IMR-90 (cell line): ENCODE data around the gene CSNK1D. TPM values are rescaled to one million over a fixed set of nuclear protein-coding genes. Genes with fewer than 3 reads are reported as not detected.

Experiments
- ATAC-seq: fragments of 200-7000 bp; cut with Tn5 transposase; 2 replicates; pipeline ENCODE4 v1.9.1; 2020; ENCODE audit warnings: low read depth, mild to moderate bottlenecking, moderate library complexity
- BruUV-seq: library from RNA; stranded (reverse); fragments of 400-500 nt; replicated peaks from 2 replicates; lab custom pipeline; 2021; lab: Mats Ljungman, UMichigan
- CTCF ChIA-PET: fragments of 300-600 bp; formaldehyde crosslinking; extraction: SDS; loops from one replicate; lab custom pipeline; 2021; ENCODE audit warnings: antibody characterized with exemption; lab: Yijun Ruan, JAX
- POLR2A ChIA-PET: fragments of 300-600 bp; sonication (Branson Sonifier 250); formaldehyde crosslinking; loops from one replicate; lab custom pipeline; 2022; ENCODE audit warnings: antibody characterized with exemption; ENCODE audit not compliant: unreplicated experiment; lab: Charles Lee
- DNase-seq: peaks from one replicate; pipeline ENCODE4 v3.0.0; 2013
- H2AFZ ChIP-seq: replicated peaks from 2 replicates; pipeline ENCODE3; 2013; ENCODE audit warnings: low read length, mild to moderate bottlenecking; ENCODE audit not compliant: poor library complexity
- H2AK5ac ChIP-seq: 2 replicates; pipeline ENCODE4 v1.6.1; 2013; ENCODE audit warnings: low read depth, low read length, inconsistent platforms
- H2AK9ac ChIP-seq: replicated peaks from 2 replicates; pipeline ENCODE3; 2013; ENCODE audit warnings: mild to moderate bottlenecking, low read depth, low read length, moderate library complexity; ENCODE audit not compliant: poor library complexity
- H2BK120ac ChIP-seq: 2 replicates; pipeline ENCODE4 v1.6.1; 2013; ENCODE audit warnings: low read depth, low read length, inconsistent platforms
- H2BK15ac ChIP-seq: 3 replicates; pipeline ENCODE4 v1.6.1; 2013; ENCODE audit warnings: low read depth, low read length, inconsistent platforms
- H2BK20ac ChIP-seq: 2 replicates; pipeline ENCODE4 v1.6.1; 2013; ENCODE audit warnings: low read depth, mild to moderate bottlenecking, inconsistent platforms, low read length, moderate library complexity
- H2BK5ac ChIP-seq: 2 replicates; pipeline ENCODE4 v1.6.1; 2013; ENCODE audit warnings: mild to moderate bottlenecking, low read depth, low read length, inconsistent platforms; ENCODE audit not compliant: poor library complexity, severe bottlenecking
- H3K14ac ChIP-seq: replicated peaks from 2 replicates; pipeline ENCODE4 v1.6.1; 2013; ENCODE audit warnings: low read depth, low read length, inconsistent platforms
- H3K18ac ChIP-seq: 2 replicates; pipeline ENCODE4 v1.6.1; 2013; ENCODE audit warnings: low read depth, low read length, control low read depth
- H3K23ac ChIP-seq: 2 replicates; pipeline ENCODE4 v1.6.1; 2013; ENCODE audit warnings: low read depth, low read length, inconsistent platforms
- H3K27ac ChIP-seq: 2 replicates; pipeline ENCODE4 v1.5.1; 2013; ENCODE audit warnings: mild to moderate bottlenecking, control low read depth, low read length; ENCODE audit not compliant: insufficient read depth
- H3K27me3 ChIP-seq: 2 replicates; pipeline ENCODE4 v1.6.1; 2013; ENCODE audit warnings: low read length; ENCODE audit not compliant: control insufficient read depth, insufficient read depth
- H3K36me3 ChIP-seq: 2 replicates; pipeline ENCODE4 v1.6.1; 2013; ENCODE audit warnings: low read length, mixed read lengths; ENCODE audit not compliant: control insufficient read depth, insufficient read depth
- H3K4ac ChIP-seq: 2 replicates; pipeline ENCODE4 v1.6.1; 2013; ENCODE audit warnings: low read depth, low read length, inconsistent platforms
- H3K4me1 ChIP-seq: 2 replicates; pipeline ENCODE4 v1.6.1; 2013; ENCODE audit warnings: low read length, mixed read lengths; ENCODE audit not compliant: control insufficient read depth, insufficient read depth
- H3K4me2 ChIP-seq: 2 replicates; pipeline ENCODE4 v1.6.1; 2013; ENCODE audit warnings: low read depth, mild to moderate bottlenecking, control low read depth, low read length, moderate library complexity
- H3K4me3 ChIP-seq: 2 replicates; pipeline ENCODE4 v1.5.1; 2013; ENCODE audit warnings: low read depth, mild to moderate bottlenecking, control low read depth, low read length, moderate library complexity; ENCODE audit not compliant: insufficient read depth
- H3K56ac ChIP-seq: 2 replicates; pipeline ENCODE4 v1.6.1; 2013; ENCODE audit warnings: low read length, inconsistent platforms; ENCODE audit not compliant: insufficient read depth; ENCODE audit errors: extremely low read depth
- H3K79me1 ChIP-seq, 2 experiments: 2 replicates each; pipeline ENCODE4 v1.6.1; 2013; ENCODE audit warnings: low read length in 2 of 2, inconsistent platforms in 1 of 2, low read depth in 1 of 2
- H3K9ac ChIP-seq: 2 replicates; pipeline ENCODE4 v1.6.1; 2013; ENCODE audit warnings: low read depth, low read length, control low read depth
- H3K9me1 ChIP-seq: 2 replicates; pipeline ENCODE4 v1.6.1; 2013; ENCODE audit warnings: low read length, inconsistent platforms; ENCODE audit not compliant: insufficient read depth
- H3K9me3 ChIP-seq: 2 replicates; pipeline ENCODE4 v1.6.1; 2013; ENCODE audit warnings: low read length; ENCODE audit not compliant: control insufficient read depth, insufficient read depth
- H4K20me1 ChIP-seq: 2 replicates; pipeline ENCODE4 v1.6.1; 2013; ENCODE audit warnings: low read length, inconsistent platforms; ENCODE audit not compliant: insufficient read depth
- H4K5ac ChIP-seq: 2 replicates; pipeline ENCODE4 v1.6.1; 2013; ENCODE audit warnings: mild to moderate bottlenecking, low read depth, low read length, control low read depth
- H4K8ac ChIP-seq, 2 experiments: 2 replicates each; pipeline ENCODE4 v1.6.1; 2013; ENCODE audit warnings: low read depth in 2 of 2, low read length in 2 of 2, control low read depth in 1 of 2, inconsistent platforms in 1 of 2
- H4K91ac ChIP-seq: 2 replicates; pipeline ENCODE4 v1.6.1; 2013; ENCODE audit warnings: low read depth, low read length, inconsistent platforms; ENCODE audit not compliant: insufficient read depth
- CEBPB ChIP-seq: IDR thresholded peaks from 2 replicates; pipeline ENCODE4 v1.6.1; 2012; ENCODE audit warnings: low read depth, low read length, improper control_type of control experiment
- CHD1 ChIP-seq: IDR thresholded peaks from 2 replicates; pipeline ENCODE4 v1.6.1; 2012; ENCODE audit warnings: low read depth, low read length, improper control_type of control experiment
- CTCF ChIP-seq: conservative IDR thresholded peaks from 2 replicates; pipeline ENCODE4 v1.5.1; 2012; ENCODE audit warnings: mild to moderate bottlenecking, low read depth, low read length, improper control_type of control experiment
- ELK1 ChIP-seq: fragments of 150-350 bp; IDR thresholded peaks from 2 replicates; pipeline ENCODE4 v1.6.1; 2016; ENCODE audit warnings: low read depth, mild to moderate bottlenecking, low read length, moderate library complexity, borderline replicate concordance
- MAFK ChIP-seq: IDR thresholded peaks from 2 replicates; pipeline ENCODE4 v1.6.1; 2012; ENCODE audit warnings: low read depth, low read length, improper control_type of control experiment
- MAZ ChIP-seq: IDR thresholded peaks from 2 replicates; pipeline ENCODE4 v1.6.1; 2012; ENCODE audit warnings: low read depth, mild to moderate bottlenecking, low read length, improper control_type of control experiment, moderate library complexity, borderline replicate concordance
- MXI1 ChIP-seq: IDR thresholded peaks from 2 replicates; pipeline ENCODE4 v1.6.1; 2012; ENCODE audit warnings: low read depth, mild to moderate bottlenecking, low read length, moderate library complexity, borderline replicate concordance
- NFE2L2 ChIP-seq: fragments of 150-350 bp; IDR thresholded peaks from 2 replicates; pipeline ENCODE4 v1.6.1; 2016; ENCODE audit warnings: low read depth, mild to moderate bottlenecking, low read length
- POLR2A ChIP-seq: IDR thresholded peaks from 2 replicates; pipeline ENCODE4 v1.6.1; 2012; ENCODE audit warnings: mild to moderate bottlenecking, low read depth, low read length
- RAD21 ChIP-seq: IDR thresholded peaks from 2 replicates; pipeline ENCODE4 v1.6.1; 2012; ENCODE audit warnings: low read length, improper control_type of control experiment
- RCOR1 ChIP-seq: IDR thresholded peaks from 2 replicates; pipeline ENCODE4 v1.6.1; 2012; ENCODE audit warnings: mild to moderate bottlenecking, low read length, improper control_type of control experiment; ENCODE audit not compliant: insufficient replicate concordance
- RFX5 ChIP-seq: IDR thresholded peaks from 2 replicates; pipeline ENCODE4 v1.8.0; 2012; ENCODE audit warnings: low read depth, mild to moderate bottlenecking, low read length, moderate library complexity
- SMC3 ChIP-seq: fragments of 150-350 bp; IDR thresholded peaks from 2 replicates; pipeline ENCODE4 v1.6.1; 2016; ENCODE audit warnings: low read depth, mild to moderate bottlenecking, antibody characterized with exemption, low read length, moderate library complexity
- USF2 ChIP-seq: fragments of 150-350 bp; IDR thresholded peaks from 2 replicates; pipeline ENCODE4 v1.6.1; 2017; ENCODE audit warnings: mild to moderate bottlenecking, antibody characterized with exemption, low read length, low read depth
- WGBS, 2 experiments: methylation state at CpG; one replicate each; pipeline versions ENCODE4 v1.1.5 to v1.1.7; 2013; ENCODE audit warnings: missing lambda C conversion rate in 2 of 2; ENCODE audit not compliant: insufficient read length in 1 of 2; ENCODE audit errors: extremely low coverage in 2 of 2; 5-methylcytosine and 5-hydroxymethylcytosine counted together
- dilution Hi-C: fragments of 300-500 bp; cut with HindIII; formaldehyde crosslinking; loops from one replicate; pipeline ENCODE4 v1.14.3; 2018; ENCODE audit warnings: low sequenced_read_pairs; ENCODE audit not compliant: unreplicated experiment
- in situ Hi-C: fragments of 300-500 bp; cut with MboI; formaldehyde crosslinking; loops from 3 replicates; pipeline ENCODE4 v1.14.3; 2019; ENCODE audit warnings: low sequenced_read_pairs, inconsistent platforms, mixed read lengths
- intact Hi-C: fragments of 100-400 bp; cut with micrococcal nuclease; formaldehyde crosslinking; loops from 2 replicates; pipeline ENCODE4 v1.10.0; 2022
- polyA plus RNA-seq, 3 experiments: library from polyadenylated mRNA; depleted of rRNA; stranded (reverse); fragments of >200 nt; gene quantifications; 2 replicates each; pipeline ENCODE4 v1.2.3, GENCODE V29; 2012; ENCODE audit warnings: low replicate concordance in 1 of 3
- total RNA-seq: library from RNA; depleted of rRNA; stranded (reverse); fragments of >200 nt; gene quantifications from 2 replicates; pipeline ENCODE4 v1.2.3, GENCODE V29; 2012

Gene CSNK1D
- total and polyA plus RNA-seq, 2 of the 4 experiments (the other 2 are of a cell fraction), result 47.1 to 186 TPM

- no peak overlapping the region for H3K56ac ChIP-seq
- no peak overlapping the region for H3K4ac ChIP-seq
- intact Hi-C loops (no loop called here), dilution Hi-C loops (no loop called here), in situ Hi-C loops (no loop called here)
- no peaks in the 10 kb centered on the region for H3K27me3 ChIP-seq
- ChIA-PET CTCF (no interaction called here), POLR2A (no interaction called here)
- ATAC-seq, result peak; percentile 63; the same call in 1 of the 2 replicates
- no peak overlapping the region for H2AFZ ChIP-seq
- TF ChIP-seq USF2 (no peak), RFX5 (no peak), MAZ (no peak), MAFK (no peak), CHD1 (no peak), CEBPB (no peak), NFE2L2 (no peak), POLR2A (no peak), SMC3 (no peak), RAD21 (no peak), RCOR1 (no peak), MXI1 (no peak), ELK1 (no peak), CTCF (no peak)
- no peak overlapping the region for H2BK15ac ChIP-seq
- H2AK5ac ChIP-seq, result no peak overlapping the region
- H3K9me1 ChIP-seq, result peaks cover 21% of the 10 kb centered on the region
- no peak overlapping the region for H4K8ac ChIP-seq
- no peak overlapping the region for H3K4me2 ChIP-seq
- no peaks in the 10 kb centered on the region for H3K4me1 ChIP-seq
- H3K27ac ChIP-seq, result no peak overlapping the region
- no peak overlapping the region for H2AK9ac ChIP-seq
- H3K4me3 ChIP-seq, result no peak overlapping the region
- no TSS peak for BruUV-seq
- no peak overlapping the region for H3K18ac ChIP-seq
- no peak overlapping the region for H4K91ac ChIP-seq
- H4K5ac ChIP-seq, result no peak overlapping the region
- H3K14ac ChIP-seq, result no peak overlapping the region
- no peak overlapping the region for H2BK120ac ChIP-seq
- peaks cover 82% of the 10 kb centered on the region for H4K20me1 ChIP-seq
- H2BK5ac ChIP-seq, result no peak overlapping the region
- peaks cover 43 to 77% of the 10 kb centered on the region in 2 experiments for H3K79me1 ChIP-seq
- H2BK20ac ChIP-seq, result no peak overlapping the region
- H3K9me3 ChIP-seq, result no peaks in the 10 kb centered on the region
- WGBS, 2 experiments, result 89% methylated on average over 1 of the region's 10 CpGs; no CpG with 5 or more reads in 1 of the 2 experiments
- no peak overlapping the region for H3K23ac ChIP-seq
- peaks cover 72% of the 10 kb centered on the region for H3K36me3 ChIP-seq
- no peak for DNase-seq
- no peak overlapping the region for H3K9ac ChIP-seq
These were observed 16.0 kb downstream of the CSNK1D start for GRCh38 chr17:82257473-82257872.
